GM15510 (cell line): Measurements from ENCODE around the gene LRRC8D.

Source experiments
- POLR2A ChIP-seq: IDR thresholded peaks from 3 replicates; pipeline ENCODE4 v1.6.1; 2011; ENCODE audit warnings: borderline replicate concordance; ENCODE audit not compliant: insufficient read length; ENCODE audit errors: extremely low read depth

The LRRC8D gene

GRCh38 chr1:89901957-89902669, 81.3 kb downstream of the LRRC8D start:
- no peak for TF ChIP-seq POLR2A

- no peak for TF ChIP-seq POLR2A
Observed at GRCh38 chr1:89903550-89903949, 82.7 kb downstream of the LRRC8D start.

- TF ChIP-seq POLR2A = no peak
Observed at GRCh38 chr1:89904219-89904980, 83.6 kb downstream of the LRRC8D start.

- TF ChIP-seq POLR2A = no peak
Observed at GRCh38 chr1:89905395-89906058, 84.7 kb downstream of the LRRC8D start.

GRCh38 chr1:89906088-89906487, 85.3 kb downstream of the LRRC8D start:
- no peak for TF ChIP-seq POLR2A

GRCh38 chr1:89907727-89908212, 86.9 kb downstream of the LRRC8D start:
- TF ChIP-seq POLR2A = no peak

GRCh38 chr1:89908273-89908671, 87.4 kb downstream of the LRRC8D start:
- TF ChIP-seq POLR2A = no peak

GRCh38 chr1:89908672-89909436, 88.0 kb downstream of the LRRC8D start:
- no peak for TF ChIP-seq POLR2A

- TF ChIP-seq POLR2A = no peak
Observed at GRCh38 chr1:89910268-89910667, 89.4 kb downstream of the LRRC8D start.

- no peak for TF ChIP-seq POLR2A
Observed at GRCh38 chr1:89910780-89911179, 89.9 kb downstream of the LRRC8D start.

GRCh38 chr1:89911191-89911991, 90.6 kb downstream of the LRRC8D start:
- no peak for TF ChIP-seq POLR2A

- no peak for TF ChIP-seq POLR2A
Observed at GRCh38 chr1:89912073-89912472, 91.2 kb downstream of the LRRC8D start.

GRCh38 chr1:89913353-89914095, 92.7 kb downstream of the LRRC8D start:
- no peak for TF ChIP-seq POLR2A
